Adrenal gland (tissue), 5 donors: ENCODE results near the gene ZNF597.

Source experiments
- POLR2A ChIP-seq, 2 donors: fragments of 450-650 bp; IDR thresholded peaks; one replicate each; pipeline ENCODE4 v1.6.1; 2017; ENCODE audit warnings: antibody characterized with exemption in 2 of 2, mild to moderate bottlenecking in 2 of 2, moderate library complexity in 1 of 2
- TF ChIP-seq, protein P1 (sequence below), 6 experiments: fragments of 450-650 bp in 4 of 6; fragments of 200-600 bp in 2 of 6; sonication (generic) in 1 of 6; IDR thresholded peaks; 1 replicate in 5 of 6; 2 replicates in 1 of 6; pipeline versions ENCODE4 v1.5.1 to v1.8.0; 2016 to 2021; ENCODE audit warnings: antibody characterized with exemption in 6 of 6, mild to moderate bottlenecking in 2 of 6, moderate library complexity in 1 of 6
- donor health status: DM: no; HTN: no; CAD: no.

DNA sequence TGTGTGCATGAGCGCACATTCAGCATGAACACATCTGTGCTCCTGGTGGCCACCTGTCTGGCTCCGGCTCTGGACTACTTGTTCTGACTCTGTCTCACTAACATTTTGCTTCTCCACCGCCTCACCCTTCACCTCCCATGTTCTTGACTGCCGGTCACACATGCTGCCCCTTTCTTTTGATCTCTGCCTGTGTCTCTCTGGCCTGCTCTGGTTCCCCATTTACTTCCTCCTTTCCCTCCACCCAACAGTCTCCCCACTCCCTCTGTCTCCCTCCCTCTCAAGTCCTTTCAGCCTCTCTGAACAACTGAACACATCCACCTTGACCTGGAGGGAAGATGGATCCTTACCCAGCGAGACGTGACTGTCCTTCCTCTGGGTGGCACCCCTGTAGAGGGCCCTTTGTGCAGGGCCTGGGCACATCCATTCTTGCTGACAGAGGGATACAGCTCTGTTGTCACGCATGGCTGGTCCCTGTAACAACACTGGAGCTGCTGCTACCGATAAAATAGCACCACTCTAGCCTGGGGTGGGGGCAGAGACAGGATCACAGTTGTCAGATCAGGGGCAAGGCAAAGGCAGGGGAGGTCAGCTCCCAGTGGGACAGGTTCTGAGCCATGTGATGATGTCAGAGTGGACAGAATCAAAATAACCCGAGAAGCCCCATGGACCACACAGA is 53.5 kb downstream of the ZNF597 start:
- TF ChIP-seq, protein P1, sequence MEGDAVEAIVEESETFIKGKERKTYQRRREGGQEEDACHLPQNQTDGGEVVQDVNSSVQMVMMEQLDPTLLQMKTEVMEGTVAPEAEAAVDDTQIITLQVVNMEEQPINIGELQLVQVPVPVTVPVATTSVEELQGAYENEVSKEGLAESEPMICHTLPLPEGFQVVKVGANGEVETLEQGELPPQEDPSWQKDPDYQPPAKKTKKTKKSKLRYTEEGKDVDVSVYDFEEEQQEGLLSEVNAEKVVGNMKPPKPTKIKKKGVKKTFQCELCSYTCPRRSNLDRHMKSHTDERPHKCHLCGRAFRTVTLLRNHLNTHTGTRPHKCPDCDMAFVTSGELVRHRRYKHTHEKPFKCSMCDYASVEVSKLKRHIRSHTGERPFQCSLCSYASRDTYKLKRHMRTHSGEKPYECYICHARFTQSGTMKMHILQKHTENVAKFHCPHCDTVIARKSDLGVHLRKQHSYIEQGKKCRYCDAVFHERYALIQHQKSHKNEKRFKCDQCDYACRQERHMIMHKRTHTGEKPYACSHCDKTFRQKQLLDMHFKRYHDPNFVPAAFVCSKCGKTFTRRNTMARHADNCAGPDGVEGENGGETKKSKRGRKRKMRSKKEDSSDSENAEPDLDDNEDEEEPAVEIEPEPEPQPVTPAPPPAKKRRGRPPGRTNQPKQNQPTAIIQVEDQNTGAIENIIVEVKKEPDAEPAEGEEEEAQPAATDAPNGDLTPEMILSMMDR (IDR thresholded peaks at IDR 0.05), result no peak
- no peak for TF ChIP-seq POLR2A (IDR thresholded peaks at IDR 0.05)
